ENCODE data around the gene COG6. TPM values are rescaled to one million over a fixed set of nuclear protein-coding genes. Genes with fewer than 3 reads are reported as not detected.

The COG6 gene
- total RNA-seq, 4 donors from 2014 or later, result 14.8 to 28.2 (median 22.9) TPM

GRCh38 chr13:39777021-39777420 is 121.6 kb downstream of the COG6 start:
- no peak overlapping the region for H3K4me3 ChIP-seq
- H3K27me3 ChIP-seq, result no peaks in the 10 kb centered on the region
- 92% methylated on average over 1 of the region's 1 CpG for WGBS
- no peaks in the 10 kb centered on the region for H3K4me1 ChIP-seq
- H3K36me3 ChIP-seq, result no peaks in the 10 kb centered on the region
- DNase-seq (ENCODE audit: low spot score in 2 of 2), result no peak
- H3K27ac ChIP-seq, result no peak overlapping the region
- TF ChIP-seq POLR2AphosphoS5 (IDR thresholded peaks at IDR 0.05), result no peak
- TF ChIP-seq POLR2A (IDR thresholded peaks at IDR 0.05), result no peak
- TF ChIP-seq CTCF (IDR thresholded peaks at IDR 0.05), result no peak
- TF ChIP-seq EP300 (IDR thresholded peaks at IDR 0.05), result no peak
- no peaks in the 10 kb centered on the region for H3K9me3 ChIP-seq

- Histone ChIP-seq H3K27ac (no peak overlapping the region), H3K4me1 (no peaks in the 10 kb centered on the region), H3K36me3 (no peaks in the 10 kb centered on the region), H3K27me3 (no peaks in the 10 kb centered on the region), H3K4me3 (no peak overlapping the region), H3K9me3 (no peaks in the 10 kb centered on the region)
- 77% methylated on average over 2 of the region's 2 CpGs for WGBS
- DNase-seq (ENCODE audit: low spot score in 2 of 2), result no peak
- TF ChIP-seq EP300 (IDR thresholded peaks at IDR 0.05) (no peak), POLR2AphosphoS5 (IDR thresholded peaks at IDR 0.05) (no peak)
These were observed 122.1 kb downstream of the COG6 start for GRCh38 chr13:39777527-39778061.

- Histone ChIP-seq H3K27me3 (no peaks in the 10 kb centered on the region), H3K36me3 (no peaks in the 10 kb centered on the region), H3K4me1 (no peaks in the 10 kb centered on the region), H3K9me3 (no peaks in the 10 kb centered on the region), H3K27ac (no peak overlapping the region), H3K4me3 (no peak overlapping the region)
- no peak for TF ChIP-seq EP300 (IDR thresholded peaks at IDR 0.05)
- TF ChIP-seq POLR2A (IDR thresholded peaks at IDR 0.05), result no peak
- DNase-seq (ENCODE audit: low spot score in 2 of 2), result no peak
- 82% methylated on average over 8 of the region's 8 CpGs for WGBS
These were observed 124.1 kb downstream of the COG6 start for GRCh38 chr13:39779337-39780265.

GRCh38 chr13:39780711-39781110 is 125.2 kb downstream of the COG6 start:
- Histone ChIP-seq H3K27ac (no peak overlapping the region), H3K9me3 (no peaks in the 10 kb centered on the region), H3K4me3 (no peak overlapping the region), H3K36me3 (no peaks in the 10 kb centered on the region), H3K4me1 (no peaks in the 10 kb centered on the region), H3K27me3 (no peaks in the 10 kb centered on the region)
- no peak for DNase-seq (ENCODE audit: low spot score in 2 of 2)
- TF ChIP-seq CTCF (IDR thresholded peaks at IDR 0.05), result no peak
- TF ChIP-seq POLR2A (IDR thresholded peaks at IDR 0.05), result no peak
- TF ChIP-seq POLR2AphosphoS5 (IDR thresholded peaks at IDR 0.05), result no peak
- no peak for TF ChIP-seq EP300 (IDR thresholded peaks at IDR 0.05)
- 82% methylated on average over 6 of the region's 6 CpGs for WGBS

GRCh38 chr13:39781381-39781780 is 125.9 kb downstream of the COG6 start:
- WGBS, result 78% methylated on average over 2 of the region's 2 CpGs
- Histone ChIP-seq H3K4me3 (no peak overlapping the region), H3K27ac (no peak overlapping the region), H3K27me3 (no peaks in the 10 kb centered on the region), H3K9me3 (no peaks in the 10 kb centered on the region), H3K36me3 (no peaks in the 10 kb centered on the region), H3K4me1 (no peaks in the 10 kb centered on the region)
- no peak for DNase-seq (ENCODE audit: low spot score in 2 of 2)
- TF ChIP-seq CTCF (IDR thresholded peaks at IDR 0.05) (no peak), POLR2AphosphoS5 (IDR thresholded peaks at IDR 0.05) (no peak), EP300 (IDR thresholded peaks at IDR 0.05) (no peak), POLR2A (IDR thresholded peaks at IDR 0.05) (no peak)

GRCh38 chr13:39783051-39783450 is 127.6 kb downstream of the COG6 start:
- no peaks in the 10 kb centered on the region for H3K36me3 ChIP-seq
- H3K27me3 ChIP-seq, result no peaks in the 10 kb centered on the region
- no peak overlapping the region for H3K27ac ChIP-seq
- H3K4me1 ChIP-seq, result no peaks in the 10 kb centered on the region
- no peak overlapping the region for H3K4me3 ChIP-seq
- no peaks in the 10 kb centered on the region for H3K9me3 ChIP-seq
- 76% methylated on average over 1 of the region's 1 CpG for WGBS
- no peak for DNase-seq (ENCODE audit: low spot score in 2 of 2)
- TF ChIP-seq POLR2AphosphoS5 (IDR thresholded peaks at IDR 0.05) (no peak), EP300 (IDR thresholded peaks at IDR 0.05) (no peak), POLR2A (IDR thresholded peaks at IDR 0.05) (no peak), CTCF (IDR thresholded peaks at IDR 0.05) (no peak)

Measured in suprapubic skin (tissue), 4 donors.